EL (cell line): ENCODE measurements around the gene CLIC1.

Experiments used
- DNase-seq: peaks from one replicate; pipeline ENCODE4 v3.0.0-alpha.2; 2016

Gene CLIC1

GRCh38 chr6:31700740-31701401 is 35.5 kb downstream of the CLIC1 start:
- no peak for DNase-seq

- DNase-seq = no peak
Observed at GRCh38 chr6:31697555-31697954, 38.8 kb downstream of the CLIC1 start.

GRCh38 chr6:31693535-31693934 is 42.8 kb downstream of the CLIC1 start:
- no peak for DNase-seq

- DNase-seq = no peak
Observed at GRCh38 chr6:31692886-31693285, 43.4 kb downstream of the CLIC1 start.

- no peak for DNase-seq
Observed at GRCh38 chr6:31692353-31692752, 44.0 kb downstream of the CLIC1 start.

- DNase-seq = no peak
Observed at GRCh38 chr6:31691564-31692108, 44.7 kb downstream of the CLIC1 start.

GRCh38 chr6:31691078-31691463 is 45.3 kb downstream of the CLIC1 start:
- DNase-seq = no peak

- no peak for DNase-seq
Observed at GRCh38 chr6:31690231-31691077, 45.9 kb downstream of the CLIC1 start.

GRCh38 chr6:31689249-31690110 is 46.9 kb downstream of the CLIC1 start:
- DNase-seq = no peak

GRCh38 chr6:31687860-31688693 is 48.3 kb downstream of the CLIC1 start:
- DNase-seq = no peak

- no peak for DNase-seq
Observed at GRCh38 chr6:31687321-31687720, 49.0 kb downstream of the CLIC1 start.

GRCh38 chr6:31686483-31686882 is 49.8 kb downstream of the CLIC1 start:
- no peak for DNase-seq

GRCh38 chr6:31683591-31683990 is 52.7 kb downstream of the CLIC1 start:
- no peak for DNase-seq

GRCh38 chr6:31681135-31681671 is 55.1 kb downstream of the CLIC1 start:
- DNase-seq = peak; percentile 60
